Stomach (tissue), 9 donors: ENCODE results near the gene IP6K3. TPM values are rescaled to one million over a fixed set of nuclear protein-coding genes. Genes with fewer than 3 reads are reported as not detected.

Source experiments
- DNase-seq, 2 donors: peaks; one replicate each; pipeline versions ENCODE4 v3.0.0 to v3.0.0-alpha.2; 2013 to 2019
- H3K27ac ChIP-seq, 5 donors: fragments of 200-600 bp in 4 of 5; sonication (generic) in 4 of 5; one replicate each; pipeline ENCODE4 v1.5.1; 2013 to 2019; ENCODE audit warnings: mild to moderate bottlenecking in 1 of 5, moderate library complexity in 1 of 5
- H3K27me3 ChIP-seq, 3 donors: fragments of 200-600 bp; sonication (generic); one replicate each; pipeline ENCODE4 v1.5.1; 2017 to 2019; ENCODE audit warnings: mixed run types in 1 of 3
- H3K36me3 ChIP-seq, 4 donors: fragments of 200-600 bp; sonication (generic); 1 replicate in 3 of 4; 2 replicates in 1 of 4; pipeline ENCODE4 v1.5.1; 2016 to 2019
- H3K4me1 ChIP-seq, 4 donors: fragments of 200-600 bp; sonication (generic); one replicate each; pipeline ENCODE4 v1.5.1; 2016 to 2019
- H3K4me3 ChIP-seq, 4 donors: fragments of 200-600 bp; sonication (generic) in 3 of 4; one replicate each; pipeline ENCODE4 v1.5.1; 2016 to 2019; ENCODE audit warnings: mild to moderate bottlenecking in 1 of 4
- H3K9me3 ChIP-seq, 4 donors: fragments of 200-600 bp; sonication (generic); one replicate each; pipeline ENCODE4 v1.5.1; 2016 to 2019
- EP300 ChIP-seq: sonication (generic); formaldehyde crosslinking; IDR thresholded peaks from one replicate; pipeline ENCODE4 v1.6.1; 2017; ENCODE audit warnings: antibody characterized with exemption
- POLR2A ChIP-seq, 4 donors: fragments of 450-650 bp; IDR thresholded peaks; one replicate each; pipeline ENCODE4 v1.6.1; 2016; ENCODE audit warnings: antibody characterized with exemption in 4 of 4, control low read depth in 2 of 4, mild to moderate bottlenecking in 1 of 4, moderate library complexity in 1 of 4
- POLR2AphosphoS5 ChIP-seq, 3 donors: sonication (generic); formaldehyde crosslinking; IDR thresholded peaks; one replicate each; pipeline ENCODE4 v1.6.1; 2016; ENCODE audit warnings: antibody characterized with exemption in 3 of 3
- WGBS, 5 donors: extraction: QIAGEN DNeasy Blood & Tissue Kit in 3 of 5; methylation state at CpG; one replicate each; pipeline versions ENCODE4 v1.1.5 to v1.1.7; 2013 to 2018; 5-methylcytosine and 5-hydroxymethylcytosine counted together
- intact Hi-C: fragments of 100-400 bp; cut with DNase I; formaldehyde crosslinking; loops from one replicate; pipeline ENCODE4 v1.15.1; 2023; ENCODE audit warnings: low total_unique reads
- polyA plus RNA-seq, 3 donors: library from polyadenylated mRNA; stranded (reverse); fragments of 200-250 nt; gene quantifications; one replicate each; pipeline ENCODE4 v1.2.3, GENCODE V29; 2013
- total RNA-seq, 5 donors: library from RNA; depleted of rRNA; stranded (reverse); fragments of >200 nt; gene quantifications; one replicate each; pipeline versions ENCODE4 v1.1.0 to v1.2.3, GENCODE V29; 2014 to 2016
- TF ChIP-seq, protein P1 (sequence below), 7 experiments: fragments of 450-650 bp in 4 of 7; fragments of 200-600 bp in 3 of 7; sonication (generic) in 3 of 7; IDR thresholded peaks; one replicate each; pipeline ENCODE4 v1.5.1; 2016 to 2019; ENCODE audit warnings: antibody characterized with exemption in 7 of 7, control low read depth in 2 of 7, mild to moderate bottlenecking in 1 of 7
- donor health status: healthy with polysubstance abuse.
- donor health status: Bipolar disorder and iron deficiency.
- donor health status: healthy.

The IP6K3 gene
- total and polyA plus RNA-seq, 8 donors, result 0.58 to 73.5 (median 1.9) TPM; not detected in 2

DNA sequence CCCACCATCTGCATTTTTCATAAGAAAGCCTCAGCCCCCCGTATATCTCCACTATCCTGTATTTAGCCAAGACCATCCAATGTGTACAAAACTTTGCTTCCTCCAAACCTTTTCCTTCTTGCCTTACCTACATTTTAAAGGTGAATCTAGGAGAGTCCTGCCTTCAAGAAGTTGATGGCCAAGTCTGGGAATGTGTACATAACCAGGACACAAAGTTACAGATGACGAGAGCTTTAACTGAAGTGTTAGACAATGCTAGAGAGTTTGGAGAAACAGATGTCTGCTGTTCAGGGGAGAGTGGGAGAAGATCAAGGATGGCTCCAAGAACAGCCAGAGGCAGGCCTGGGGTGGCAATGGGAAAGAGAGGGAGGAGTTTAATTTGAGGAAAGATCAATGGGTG, 32.9 kb downstream of the IP6K3 start:
- H3K4me1 ChIP-seq, result peaks cover 41 to 60% (median 50%) of the 10 kb centered on the region in 4 donors
- H3K9me3 ChIP-seq, result no peaks in the 10 kb centered on the region
- intact Hi-C loops, result no loop called here
- peaks cover under 1 to 13% (median 9%) of the 10 kb centered on the region in 4 donors for H3K36me3 ChIP-seq
- no peak overlapping the region for H3K27ac ChIP-seq
- WGBS, 5 donors, result 47 to 79% (median 63%) methylated on average over 2 of the region's 2 CpGs
- no peak for DNase-seq
- no peak overlapping the region for H3K4me3 ChIP-seq
- TF ChIP-seq EP300 (no peak), POLR2AphosphoS5 (IDR thresholded peaks at IDR 0.05) (no peak), POLR2A (IDR thresholded peaks at IDR 0.05) (no peak)
- TF ChIP-seq, protein P1, sequence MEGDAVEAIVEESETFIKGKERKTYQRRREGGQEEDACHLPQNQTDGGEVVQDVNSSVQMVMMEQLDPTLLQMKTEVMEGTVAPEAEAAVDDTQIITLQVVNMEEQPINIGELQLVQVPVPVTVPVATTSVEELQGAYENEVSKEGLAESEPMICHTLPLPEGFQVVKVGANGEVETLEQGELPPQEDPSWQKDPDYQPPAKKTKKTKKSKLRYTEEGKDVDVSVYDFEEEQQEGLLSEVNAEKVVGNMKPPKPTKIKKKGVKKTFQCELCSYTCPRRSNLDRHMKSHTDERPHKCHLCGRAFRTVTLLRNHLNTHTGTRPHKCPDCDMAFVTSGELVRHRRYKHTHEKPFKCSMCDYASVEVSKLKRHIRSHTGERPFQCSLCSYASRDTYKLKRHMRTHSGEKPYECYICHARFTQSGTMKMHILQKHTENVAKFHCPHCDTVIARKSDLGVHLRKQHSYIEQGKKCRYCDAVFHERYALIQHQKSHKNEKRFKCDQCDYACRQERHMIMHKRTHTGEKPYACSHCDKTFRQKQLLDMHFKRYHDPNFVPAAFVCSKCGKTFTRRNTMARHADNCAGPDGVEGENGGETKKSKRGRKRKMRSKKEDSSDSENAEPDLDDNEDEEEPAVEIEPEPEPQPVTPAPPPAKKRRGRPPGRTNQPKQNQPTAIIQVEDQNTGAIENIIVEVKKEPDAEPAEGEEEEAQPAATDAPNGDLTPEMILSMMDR (IDR thresholded peaks at IDR 0.05), result no peak
- H3K27me3 ChIP-seq, result no peaks in the 10 kb centered on the region

DNA sequence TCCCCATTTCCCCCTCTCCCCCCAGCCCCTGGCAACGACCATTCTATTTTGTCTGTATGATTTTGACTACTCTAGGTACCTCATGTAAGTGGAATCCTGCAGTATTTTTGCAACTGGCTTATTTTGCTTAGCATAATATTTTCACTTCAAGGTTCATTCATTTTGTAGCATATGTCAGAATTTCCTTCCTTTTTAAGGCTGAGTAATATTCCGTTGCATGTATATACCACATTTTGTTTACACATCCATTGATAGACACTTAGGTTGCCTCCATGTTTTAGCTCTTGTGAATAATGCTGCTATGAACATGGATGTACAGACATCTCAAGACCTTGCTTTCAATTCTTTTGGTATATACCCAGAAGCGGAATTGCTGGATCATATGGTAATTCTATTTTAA, 33.8 kb downstream of the IP6K3 start:
- DNase-seq, result no peak
- intact Hi-C loops, result no loop called here
- 91 to 94% (median 93%) methylated on average over 3 of the region's 3 CpGs for WGBS, 5 donors

DNA sequence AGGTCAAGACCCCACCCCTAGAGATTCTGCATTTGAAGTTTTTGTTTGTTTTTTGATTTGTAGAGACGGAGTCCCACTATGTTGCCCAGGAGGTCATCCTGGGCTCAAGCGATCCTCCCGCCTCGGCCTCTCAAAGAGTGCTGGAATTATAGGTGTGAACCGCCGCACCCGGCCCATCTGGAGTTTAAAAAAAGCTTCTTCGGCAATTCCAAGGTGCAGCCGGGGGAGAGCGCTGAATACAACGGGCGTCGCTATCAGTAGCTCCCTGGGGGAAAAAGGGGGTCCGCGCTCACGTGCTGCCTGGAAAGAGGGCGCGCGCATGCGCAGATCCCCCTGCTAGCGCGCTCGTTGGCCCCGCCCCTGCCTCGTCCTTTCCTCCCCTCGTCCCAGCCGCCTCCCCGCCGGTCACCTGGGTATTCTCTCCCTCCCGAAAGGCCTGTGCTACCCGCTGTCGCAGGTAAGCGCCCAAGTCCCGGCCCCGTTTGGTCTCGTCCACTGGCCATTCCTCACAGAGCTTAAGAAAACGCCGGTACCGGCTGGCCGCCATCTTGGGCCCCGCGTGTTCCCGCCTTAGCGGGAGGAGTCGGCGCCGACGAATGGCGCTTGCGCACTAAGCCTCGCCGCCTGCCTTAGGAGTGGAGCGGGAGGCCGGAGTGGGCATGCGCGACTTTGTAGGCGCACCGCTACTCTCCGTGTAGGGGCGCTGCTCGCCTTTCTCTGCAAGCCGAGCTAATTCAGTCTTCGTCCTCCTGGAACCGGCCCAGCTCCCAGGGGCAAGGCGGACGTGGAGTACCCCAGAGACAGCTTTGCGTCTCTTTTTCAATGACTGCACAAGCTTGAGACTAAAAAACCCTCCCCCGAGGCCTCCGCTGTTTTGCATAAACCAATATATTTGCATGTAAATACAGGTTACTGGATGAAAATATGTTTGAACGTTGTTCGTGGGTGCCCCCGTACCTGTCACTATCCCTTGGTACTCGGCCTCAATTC, 35.3 kb downstream of the IP6K3 start, which contains the start of gene UQCC2:
TSS of gene UQCC2 (minus strand) at position 561 of the 990 bp plus-strand sequence. CDS start at position 547, 14 bp downstream.
- H3K4me1 ChIP-seq, result peaks cover 18 to 46% (median 27%) of the 10 kb centered on the region in 4 donors
- intact Hi-C loops, result no loop called here
- 0 to 3% (median 1%) methylated on average over 35 to 73 of the region's 73 CpGs for WGBS, 5 donors

More for the DNA sequence above, 33.8 kb downstream of the IP6K3 start:
- Histone ChIP-seq H3K27me3 (no peaks in the 10 kb centered on the region), H3K36me3 (peaks cover 3 to 22% (median 18%) of the 10 kb centered on the region in 4 donors), H3K4me3 (no peak overlapping the region), H3K9me3 (no peaks in the 10 kb centered on the region), H3K4me1 (peaks cover 33 to 60% (median 41%) of the 10 kb centered on the region in 4 donors), H3K27ac (no peak overlapping the region)
- TF ChIP-seq POLR2AphosphoS5 (IDR thresholded peaks at IDR 0.05) (no peak), EP300 (no peak), POLR2A (IDR thresholded peaks at IDR 0.05) (no peak)
- TF ChIP-seq, protein P1 (IDR thresholded peaks at IDR 0.05), result no peak

More for the DNA sequence above, 35.3 kb downstream of the IP6K3 start, which contains the start of gene UQCC2:
- no peaks in the 10 kb centered on the region for H3K9me3 ChIP-seq
- H3K4me3 ChIP-seq, result peak within 1 kb of the TSS; percentile 65 to 93 (median 82)
- peak within 1 kb of the TSS; percentile 92 to 98 (median 98) for H3K27ac ChIP-seq
- DNase-seq, result peak; percentile 98 to 99
- H3K27me3 ChIP-seq, result no peaks in the 10 kb centered on the region
- TF ChIP-seq EP300 (no peak), POLR2AphosphoS5 (IDR thresholded peaks at IDR 0.05) (peak; percentile 54 to 94 (median 84)), POLR2A (IDR thresholded peaks at IDR 0.05) (peak in 1 of 4 donors; percentile 61)
- TF ChIP-seq, protein P1 (IDR thresholded peaks at IDR 0.05), result peak in 5 of 7 experiments; percentile 32 to 77 (median 46)
- peaks cover 3 to 36% (median 27%) of the 10 kb centered on the region in 4 donors for H3K36me3 ChIP-seq
